ENCODE measurements around the gene OTC.

GRCh38 chrX:38332505-38332904, 19.9 kb upstream of the OTC start:
- TF ChIP-seq POLR2AphosphoS5 (IDR thresholded peaks at IDR 0.05; ENCODE audit: low read depth): no peak
- no peak for TF ChIP-seq CTCF (IDR thresholded peaks at IDR 0.05; ENCODE audit: insufficient read depth, low read length)
- TF ChIP-seq, protein P1, sequence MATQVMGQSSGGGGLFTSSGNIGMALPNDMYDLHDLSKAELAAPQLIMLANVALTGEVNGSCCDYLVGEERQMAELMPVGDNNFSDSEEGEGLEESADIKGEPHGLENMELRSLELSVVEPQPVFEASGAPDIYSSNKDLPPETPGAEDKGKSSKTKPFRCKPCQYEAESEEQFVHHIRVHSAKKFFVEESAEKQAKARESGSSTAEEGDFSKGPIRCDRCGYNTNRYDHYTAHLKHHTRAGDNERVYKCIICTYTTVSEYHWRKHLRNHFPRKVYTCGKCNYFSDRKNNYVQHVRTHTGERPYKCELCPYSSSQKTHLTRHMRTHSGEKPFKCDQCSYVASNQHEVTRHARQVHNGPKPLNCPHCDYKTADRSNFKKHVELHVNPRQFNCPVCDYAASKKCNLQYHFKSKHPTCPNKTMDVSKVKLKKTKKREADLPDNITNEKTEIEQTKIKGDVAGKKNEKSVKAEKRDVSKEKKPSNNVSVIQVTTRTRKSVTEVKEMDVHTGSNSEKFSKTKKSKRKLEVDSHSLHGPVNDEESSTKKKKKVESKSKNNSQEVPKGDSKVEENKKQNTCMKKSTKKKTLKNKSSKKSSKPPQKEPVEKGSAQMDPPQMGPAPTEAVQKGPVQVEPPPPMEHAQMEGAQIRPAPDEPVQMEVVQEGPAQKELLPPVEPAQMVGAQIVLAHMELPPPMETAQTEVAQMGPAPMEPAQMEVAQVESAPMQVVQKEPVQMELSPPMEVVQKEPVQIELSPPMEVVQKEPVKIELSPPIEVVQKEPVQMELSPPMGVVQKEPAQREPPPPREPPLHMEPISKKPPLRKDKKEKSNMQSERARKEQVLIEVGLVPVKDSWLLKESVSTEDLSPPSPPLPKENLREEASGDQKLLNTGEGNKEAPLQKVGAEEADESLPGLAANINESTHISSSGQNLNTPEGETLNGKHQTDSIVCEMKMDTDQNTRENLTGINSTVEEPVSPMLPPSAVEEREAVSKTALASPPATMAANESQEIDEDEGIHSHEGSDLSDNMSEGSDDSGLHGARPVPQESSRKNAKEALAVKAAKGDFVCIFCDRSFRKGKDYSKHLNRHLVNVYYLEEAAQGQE (IDR thresholded peaks at IDR 0.05; ENCODE audit: insufficient replicate concordance, low read depth): no peak
- TF ChIP-seq GABPA (IDR thresholded peaks at IDR 0.05; ENCODE audit: low read depth): no peak
- TF ChIP-seq SPI1 (IDR thresholded peaks at IDR 0.05; ENCODE audit: borderline replicate concordance, low read depth): no peak

Data from HL-60 (cell line).